ENCODE measurements around the gene DNAL1. TPM values are rescaled to one million over a fixed set of nuclear protein-coding genes. Genes with fewer than 3 reads are reported as not detected.
A peak's percentile ranks its signal among the peaks of the same experiment; 100 is the strongest.

The DNAL1 gene
- total and polyA plus RNA-seq, 9 of the 15 experiments (the other 6 are each of a cell fraction or from before 2014, with no cell fraction given): 1.6 to 11.7 (median 4.8) TPM

DNA sequence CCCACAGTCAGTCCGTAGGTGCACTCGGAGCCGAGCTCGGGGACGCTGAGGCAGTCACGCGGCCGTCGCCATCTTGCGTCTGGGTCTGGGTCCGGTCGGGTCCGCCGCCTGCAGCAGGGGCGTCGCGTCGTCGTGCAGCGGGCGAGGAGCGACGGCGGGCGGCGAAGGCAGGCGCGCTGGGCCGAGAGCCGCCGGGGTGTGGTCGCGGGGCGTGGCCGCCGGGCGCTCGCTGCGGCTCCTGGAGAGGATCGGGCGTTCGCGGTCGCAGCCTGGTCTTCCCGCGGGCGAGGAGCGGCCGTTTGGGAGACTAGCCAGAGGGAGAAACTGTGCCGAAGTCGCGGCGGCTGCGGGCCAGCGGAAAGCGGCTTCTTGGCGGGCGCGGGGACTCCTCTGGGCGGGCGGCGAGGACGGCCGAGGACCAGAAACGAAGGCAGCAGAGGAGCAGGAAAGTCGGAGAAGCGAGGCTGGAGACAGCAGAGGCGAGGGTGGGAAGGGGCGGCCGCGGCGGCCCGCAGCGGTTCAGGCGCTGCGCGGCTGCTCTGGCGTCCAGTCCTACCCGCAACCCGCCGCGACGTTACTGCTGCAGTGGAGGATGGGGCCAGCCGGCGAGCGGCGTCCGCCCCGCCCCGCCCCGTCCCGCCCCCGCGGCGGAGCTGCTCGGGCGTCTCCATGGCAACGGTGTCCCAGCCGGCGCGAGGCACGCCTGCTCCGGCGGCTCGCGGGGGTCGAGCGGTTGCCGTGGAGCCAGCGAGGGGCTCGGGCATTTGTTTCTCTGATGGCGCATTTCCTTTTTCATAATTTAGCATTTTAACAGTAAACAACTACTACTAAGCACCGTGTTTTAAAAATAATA lies 69.2 kb downstream of the DNAL1 start, which contains the start of gene PNMA1 (continued):
- TF ChIP-seq, protein P1, sequence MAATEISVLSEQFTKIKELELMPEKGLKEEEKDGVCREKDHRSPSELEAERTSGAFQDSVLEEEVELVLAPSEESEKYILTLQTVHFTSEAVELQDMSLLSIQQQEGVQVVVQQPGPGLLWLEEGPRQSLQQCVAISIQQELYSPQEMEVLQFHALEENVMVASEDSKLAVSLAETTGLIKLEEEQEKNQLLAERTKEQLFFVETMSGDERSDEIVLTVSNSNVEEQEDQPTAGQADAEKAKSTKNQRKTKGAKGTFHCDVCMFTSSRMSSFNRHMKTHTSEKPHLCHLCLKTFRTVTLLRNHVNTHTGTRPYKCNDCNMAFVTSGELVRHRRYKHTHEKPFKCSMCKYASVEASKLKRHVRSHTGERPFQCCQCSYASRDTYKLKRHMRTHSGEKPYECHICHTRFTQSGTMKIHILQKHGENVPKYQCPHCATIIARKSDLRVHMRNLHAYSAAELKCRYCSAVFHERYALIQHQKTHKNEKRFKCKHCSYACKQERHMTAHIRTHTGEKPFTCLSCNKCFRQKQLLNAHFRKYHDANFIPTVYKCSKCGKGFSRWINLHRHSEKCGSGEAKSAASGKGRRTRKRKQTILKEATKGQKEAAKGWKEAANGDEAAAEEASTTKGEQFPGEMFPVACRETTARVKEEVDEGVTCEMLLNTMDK (IDR thresholded peaks at IDR 0.05; ENCODE audit: borderline replicate concordance, insufficient read depth, low read depth, low read length, poor library complexity, severe bottlenecking): no peak
- TF ChIP-seq MBD2 (IDR thresholded peaks at IDR 0.05; ENCODE audit: borderline replicate concordance, low read depth) (peak; percentile 34; the same call in 1 of the 2 replicates), KLF1 (tag; IDR thresholded peaks at IDR 0.05) (peak; percentile 89), HCFC1 (IDR thresholded peaks at IDR 0.05; ENCODE audit: low read depth, low read length) (0 out of 2 replicates have a peak, but pooled peaks have one; percentile 7), ZNF717 (CRISPR knock-in tag; IDR thresholded peaks at IDR 0.05) (no peak), KAT7 (CRISPR knock-in tag; IDR thresholded peaks at IDR 0.05; ENCODE audit: borderline replicate concordance) (no peak), ZKSCAN1 (IDR thresholded peaks at IDR 0.05; ENCODE audit: low read depth, low read length) (no peak), ETV6 (IDR thresholded peaks at IDR 0.05; ENCODE audit: borderline replicate concordance in 1 of 2, low read depth in 2 of 2, low read length in 1 of 2) (peak in 1 of 2 experiments; percentile 29; a peak in 1 of 4 replicates), ETV6 (CRISPR knock-in tag; IDR thresholded peaks at IDR 0.05; ENCODE audit: borderline replicate concordance) (no peak), PML (IDR thresholded peaks at IDR 0.05; ENCODE audit: low read length) (peak; percentile 58; the same call in 1 of the 2 replicates), FIP1L1 (IDR thresholded peaks at IDR 0.05; ENCODE audit: low read depth, low read length, poor library complexity, severe bottlenecking) (peak; percentile 74), NFIC (IDR thresholded peaks at IDR 0.05) (no peak; the same call in 1 of the 2 replicates), ZNF445 (CRISPR knock-in tag; IDR thresholded peaks at IDR 0.05; ENCODE audit: low read depth) (no peak), BRF1 (IDR thresholded peaks at IDR 0.05; ENCODE audit: borderline replicate concordance, extremely low read depth, insufficient read length) (no peak), TRIM24 (IDR thresholded peaks at IDR 0.05) (no peak), BRD9 (IDR thresholded peaks at IDR 0.05; ENCODE audit: low read depth, partially characterized antibody) (no peak), CCNT2 (IDR thresholded peaks at IDR 0.05; ENCODE audit: borderline replicate concordance, extremely low read depth, insufficient read length, low read depth, low read length) (peak; percentile 63), DNMT1 (IDR thresholded peaks at IDR 0.05) (no peak), ZFP36 (IDR thresholded peaks at IDR 0.05; ENCODE audit: low read depth, low read length, partially characterized antibody) (no peak)
- TF ChIP-seq, protein P2, sequence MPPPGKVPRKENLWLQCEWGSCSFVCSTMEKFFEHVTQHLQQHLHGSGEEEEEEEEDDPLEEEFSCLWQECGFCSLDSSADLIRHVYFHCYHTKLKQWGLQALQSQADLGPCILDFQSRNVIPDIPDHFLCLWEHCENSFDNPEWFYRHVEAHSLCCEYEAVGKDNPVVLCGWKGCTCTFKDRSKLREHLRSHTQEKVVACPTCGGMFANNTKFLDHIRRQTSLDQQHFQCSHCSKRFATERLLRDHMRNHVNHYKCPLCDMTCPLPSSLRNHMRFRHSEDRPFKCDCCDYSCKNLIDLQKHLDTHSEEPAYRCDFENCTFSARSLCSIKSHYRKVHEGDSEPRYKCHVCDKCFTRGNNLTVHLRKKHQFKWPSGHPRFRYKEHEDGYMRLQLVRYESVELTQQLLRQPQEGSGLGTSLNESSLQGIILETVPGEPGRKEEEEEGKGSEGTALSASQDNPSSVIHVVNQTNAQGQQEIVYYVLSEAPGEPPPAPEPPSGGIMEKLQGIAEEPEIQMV (tag; conservative IDR thresholded peaks at IDR 0.05; ENCODE audit: low read depth): no peak
- TF ChIP-seq, protein P3, sequence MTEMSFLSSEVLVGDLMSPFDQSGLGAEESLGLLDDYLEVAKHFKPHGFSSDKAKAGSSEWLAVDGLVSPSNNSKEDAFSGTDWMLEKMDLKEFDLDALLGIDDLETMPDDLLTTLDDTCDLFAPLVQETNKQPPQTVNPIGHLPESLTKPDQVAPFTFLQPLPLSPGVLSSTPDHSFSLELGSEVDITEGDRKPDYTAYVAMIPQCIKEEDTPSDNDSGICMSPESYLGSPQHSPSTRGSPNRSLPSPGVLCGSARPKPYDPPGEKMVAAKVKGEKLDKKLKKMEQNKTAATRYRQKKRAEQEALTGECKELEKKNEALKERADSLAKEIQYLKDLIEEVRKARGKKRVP (CRISPR knock-in tag; IDR thresholded peaks at IDR 0.05): no peak
- TF ChIP-seq, protein P4, sequence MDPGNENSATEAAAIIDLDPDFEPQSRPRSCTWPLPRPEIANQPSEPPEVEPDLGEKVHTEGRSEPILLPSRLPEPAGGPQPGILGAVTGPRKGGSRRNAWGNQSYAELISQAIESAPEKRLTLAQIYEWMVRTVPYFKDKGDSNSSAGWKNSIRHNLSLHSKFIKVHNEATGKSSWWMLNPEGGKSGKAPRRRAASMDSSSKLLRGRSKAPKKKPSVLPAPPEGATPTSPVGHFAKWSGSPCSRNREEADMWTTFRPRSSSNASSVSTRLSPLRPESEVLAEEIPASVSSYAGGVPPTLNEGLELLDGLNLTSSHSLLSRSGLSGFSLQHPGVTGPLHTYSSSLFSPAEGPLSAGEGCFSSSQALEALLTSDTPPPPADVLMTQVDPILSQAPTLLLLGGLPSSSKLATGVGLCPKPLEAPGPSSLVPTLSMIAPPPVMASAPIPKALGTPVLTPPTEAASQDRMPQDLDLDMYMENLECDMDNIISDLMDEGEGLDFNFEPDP (CRISPR knock-in tag; IDR thresholded peaks at IDR 0.05): no peak

All from K562 (cell line).